K562 (cell line): ENCODE data around the gene MYB. TPM values are rescaled to one million over a fixed set of nuclear protein-coding genes. Genes with fewer than 3 reads are reported as not detected.

Source experiments
- CREB5 ChIP-seq: fragments of 250-450 bp; sonication (Bioruptor Pico); IDR thresholded peaks from 2 replicates; pipeline ENCODE4 v1.5.0; 2020; ENCODE audit warnings: mild to moderate bottlenecking
- ELK1 ChIP-seq: sonication (generic); formaldehyde crosslinking; IDR thresholded peaks from 2 replicates; pipeline ENCODE4 v1.8.1; 2022; ENCODE audit warnings: missing genetic modification reagents
- ELK3 ChIP-seq: fragments of 450-650 bp; formaldehyde crosslinking; IDR thresholded peaks from 2 replicates; pipeline ENCODE4 v1.4.0; 2020; ENCODE audit warnings: mild to moderate bottlenecking
- EP300 ChIP-seq: IDR thresholded peaks from 2 replicates; pipeline ENCODE4 v1.6.1; 2012; ENCODE audit warnings: low read length, improper control_type of control experiment
- ETV5 ChIP-seq: sonication (generic); formaldehyde crosslinking; IDR thresholded peaks from 2 replicates; pipeline ENCODE4 v1.4.0; 2020; ENCODE audit warnings: low read depth, mild to moderate bottlenecking, missing genetic modification reagents
- MTF1 ChIP-seq: fragments of 250-450 bp; sonication (Bioruptor Pico); IDR thresholded peaks from 2 replicates; pipeline ENCODE4 v1.9.0; 2021; ENCODE audit warnings: moderate library complexity, mild to moderate bottlenecking, inconsistent platforms, borderline replicate concordance
- NBN ChIP-seq: fragments of 450-650 bp; IDR thresholded peaks from 2 replicates; pipeline ENCODE4 v1.6.1; 2016; ENCODE audit warnings: low read depth, mild to moderate bottlenecking
- PCBP2 ChIP-seq: fragments of 200-400 bp; formaldehyde crosslinking; IDR thresholded peaks from 2 replicates; pipeline ENCODE4 v1.6.1; 2018; ENCODE audit warnings: low read length, low read depth, mild to moderate bottlenecking, moderate library complexity; ENCODE audit not compliant: poor library complexity, severe bottlenecking
- PHB2 ChIP-seq: fragments of 450-650 bp; IDR thresholded peaks from 2 replicates; pipeline ENCODE4 v1.6.1; 2017; ENCODE audit warnings: low read depth
- SMARCA5 ChIP-seq: fragments of 450-650 bp; IDR thresholded peaks from 2 replicates; pipeline ENCODE4 v1.6.1; 2016
- SNRNP70 ChIP-seq: fragments of 200-400 bp; formaldehyde crosslinking; optimal IDR thresholded peaks from 2 replicates; pipeline ENCODE3; 2017; ENCODE audit warnings: low read depth, low read length
- SP2 ChIP-seq: IDR thresholded peaks from 2 replicates; pipeline ENCODE4 v1.6.1; 2011; ENCODE audit warnings: mild to moderate bottlenecking, low read depth, low read length, moderate library complexity; ENCODE audit not compliant: poor library complexity, severe bottlenecking; ENCODE audit errors: extremely low read depth
- TBL1XR1 ChIP-seq, 2 experiments: IDR thresholded peaks; 2 replicates each; pipeline ENCODE4 v1.6.1; 2012; ENCODE audit warnings: improper control_type of control experiment in 2 of 2, low read length in 2 of 2, mild to moderate bottlenecking in 1 of 2
- THAP7 ChIP-seq: fragments of 250-450 bp; sonication (Bioruptor Pico); IDR thresholded peaks from 2 replicates; pipeline ENCODE4 v1.5.0; 2021
- TOE1 ChIP-seq, 2 experiments: fragments of 450-650 bp in 1 of 2; sonication (generic) in 1 of 2; formaldehyde crosslinking in 1 of 2; IDR thresholded peaks; 2 replicates each; pipeline versions ENCODE4 v1.7.1 to v1.8.0; 2016 to 2022; ENCODE audit warnings: borderline replicate concordance in 2 of 2, mild to moderate bottlenecking in 2 of 2, antibody characterized with exemption in 1 of 2, inconsistent platforms in 1 of 2, low read depth in 1 of 2, missing genetic modification reagents in 1 of 2, moderate library complexity in 1 of 2
- ZBTB17 ChIP-seq: fragments of 450-650 bp; formaldehyde crosslinking; IDR thresholded peaks from 2 replicates; pipeline ENCODE4 v1.4.0; 2020; ENCODE audit warnings: mild to moderate bottlenecking
- ZNF785 ChIP-seq: fragments of 250-450 bp; sonication (Bioruptor Pico); IDR thresholded peaks from 2 replicates; pipeline ENCODE4 v1.4.0; 2020; ENCODE audit warnings: mild to moderate bottlenecking
- polyA plus RNA-seq, 8 experiments: library from polyadenylated mRNA; depleted of rRNA in 4 of 8; stranded (reverse) in 5 of 8; unstranded in 3 of 8; fragments of >200 nt; fragmentation: Nextera tagmentation in 2 of 8; fragmentation: Illumina TruSeq in 1 of 8; extraction: Ambion mirVana in 2 of 8; extraction: Trizol in 1 of 8; gene quantifications; 2 replicates each; pipeline versions ENCODE4 v1.2.1 to v1.2.3, GENCODE V29; 2011 to 2014; ENCODE audit warnings: inconsistent platforms in 1 of 8, missing spikeins in 1 of 8
- total RNA-seq, 7 experiments: library from RNA; depleted of rRNA in 6 of 7; stranded (reverse); fragments of >200 nt in 6 of 7; fragmentation: Illumina TruSeq in 2 of 7; extraction: Trizol in 2 of 7; gene quantifications; 2 replicates each; pipeline versions ENCODE4 v1.2.1 to v1.2.3, GENCODE V29; 2011 to 2021; ENCODE audit warnings: low replicate concordance in 1 of 7
- TF ChIP-seq, protein P1 (sequence below): fragments of 450-650 bp; formaldehyde crosslinking; conservative IDR thresholded peaks from 2 replicates; pipeline ENCODE4 v1.4.0; 2022; ENCODE audit warnings: mild to moderate bottlenecking, missing genetic modification characterization

MYB gene
- total and polyA plus RNA-seq, 9 of the 15 experiments (the other 6 are each of a cell fraction or from before 2014, with no cell fraction given) = 35.8 to 218 (median 140) TPM

DNA sequence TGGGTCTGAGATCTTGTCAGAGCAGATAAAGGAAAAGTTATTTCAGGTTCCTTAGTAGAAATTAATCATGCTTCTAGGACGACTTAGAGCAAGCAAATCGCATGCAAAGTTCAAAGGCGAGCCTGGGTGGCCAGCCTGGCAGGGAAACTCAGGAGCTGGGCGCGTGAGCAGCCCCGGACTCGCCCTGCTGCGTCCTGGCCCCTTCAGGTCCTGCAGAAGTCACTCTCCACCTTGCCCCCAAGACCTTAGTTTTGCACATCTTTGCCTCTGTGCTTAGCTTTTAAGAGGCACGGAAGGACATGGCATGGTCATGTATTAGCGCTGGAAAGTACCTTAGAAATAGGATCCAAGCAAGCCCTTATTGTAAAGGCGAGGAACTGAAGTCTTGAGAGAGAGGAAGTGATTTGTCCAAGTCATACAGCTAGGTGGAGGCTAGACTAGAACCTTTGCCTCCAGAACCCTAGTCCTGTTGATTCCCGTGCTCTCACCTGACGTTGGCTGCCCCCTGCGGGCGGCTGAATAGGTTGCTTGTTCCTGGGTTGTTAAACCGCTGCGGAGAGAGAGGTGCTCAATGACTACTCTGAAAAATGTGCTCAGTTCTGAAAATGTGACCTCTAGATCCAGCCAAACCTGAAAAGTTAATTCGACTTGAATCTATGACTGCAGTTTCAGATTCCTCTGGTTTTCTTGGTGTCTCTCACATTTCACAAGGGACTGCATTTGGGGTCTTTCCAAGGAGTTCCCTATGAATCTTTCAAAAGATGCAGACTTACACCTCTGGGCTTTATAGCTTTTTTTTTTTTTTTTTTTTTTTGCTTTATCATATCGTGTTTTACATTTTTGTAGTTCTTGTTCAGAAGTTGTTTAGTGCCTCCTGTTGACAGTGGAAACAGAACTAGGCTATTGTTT, 2.7 kb downstream of the MYB start (continued):
- TF ChIP-seq TOE1 (IDR thresholded peaks at IDR 0.05; ENCODE audit: borderline replicate concordance) (0 out of 2 replicates have a peak, but pooled peaks have one; percentile 28), TOE1 (CRISPR knock-in tag; IDR thresholded peaks at IDR 0.05; ENCODE audit: borderline replicate concordance, low read depth) (no peak), ELK1 (CRISPR knock-in tag) (no peak), PHB2 (no peak), ZBTB17 (CRISPR knock-in tag) (peak; percentile 21; the same call in 1 of the 2 replicates), NBN (peak; percentile 71; the same call in 1 of the 2 replicates), CREB5 (CRISPR knock-in tag) (no peak), PCBP2 (no peak), EP300 (peak; percentile 10), SP2 (no peak), ZNF785 (no peak), TBL1XR1 (IDR thresholded peaks at IDR 0.05; ENCODE audit: low read length in 2 of 2) (no peak; a peak in 1 of 4 replicates), THAP7 (CRISPR knock-in tag) (no peak), ETV5 (CRISPR knock-in tag) (no peak; the same call in 1 of the 2 replicates), ELK3 (CRISPR knock-in tag) (no peak), MTF1 (CRISPR knock-in tag) (no peak), SMARCA5 (peak; percentile 43; the same call in 1 of the 2 replicates), SNRNP70 (no peak)
- TF ChIP-seq, protein P1, sequence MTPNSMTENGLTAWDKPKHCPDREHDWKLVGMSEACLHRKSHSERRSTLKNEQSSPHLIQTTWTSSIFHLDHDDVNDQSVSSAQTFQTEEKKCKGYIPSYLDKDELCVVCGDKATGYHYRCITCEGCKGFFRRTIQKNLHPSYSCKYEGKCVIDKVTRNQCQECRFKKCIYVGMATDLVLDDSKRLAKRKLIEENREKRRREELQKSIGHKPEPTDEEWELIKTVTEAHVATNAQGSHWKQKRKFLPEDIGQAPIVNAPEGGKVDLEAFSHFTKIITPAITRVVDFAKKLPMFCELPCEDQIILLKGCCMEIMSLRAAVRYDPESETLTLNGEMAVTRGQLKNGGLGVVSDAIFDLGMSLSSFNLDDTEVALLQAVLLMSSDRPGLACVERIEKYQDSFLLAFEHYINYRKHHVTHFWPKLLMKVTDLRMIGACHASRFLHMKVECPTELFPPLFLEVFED (CRISPR knock-in tag) = no peak
